HEK293 (cell line): Measurements from ENCODE around the gene BTBD2.

Experiments used
- AEBP2 ChIP-seq: fragments of 450-650 bp; formaldehyde crosslinking; IDR thresholded peaks from 2 replicates; pipeline ENCODE4 v1.5.1; 2016; ENCODE audit warnings: missing biosample characterization, missing genetic modification characterization, borderline replicate concordance
- CTCF ChIP-seq: fragments of 450-650 bp; formaldehyde crosslinking; IDR thresholded peaks from 2 replicates; pipeline ENCODE4 v1.5.1; 2016; ENCODE audit warnings: missing biosample characterization, missing genetic modification characterization
- YY1 ChIP-seq: fragments of 450-650 bp; formaldehyde crosslinking; IDR thresholded peaks from 2 replicates; pipeline ENCODE4 v1.5.1; 2018; ENCODE audit warnings: missing biosample characterization, missing genetic modification characterization
- ZBTB10 ChIP-seq: fragments of 450-650 bp; formaldehyde crosslinking; IDR thresholded peaks from 2 replicates; pipeline ENCODE4 v1.5.1; 2016; ENCODE audit warnings: missing biosample characterization, missing genetic modification characterization
- ZNF138 ChIP-seq: fragments of 450-650 bp; formaldehyde crosslinking; IDR thresholded peaks from 2 replicates; pipeline ENCODE4 v1.5.1; 2016; ENCODE audit warnings: missing biosample characterization, missing genetic modification characterization, borderline replicate concordance
- ZNF274 ChIP-seq, 2 experiments: fragments of 200-500 bp in 1 of 2; fragments of 450-650 bp in 1 of 2; sonication (Bioruptor generic) in 1 of 2; formaldehyde crosslinking in 1 of 2; IDR thresholded peaks; 2 replicates each; pipeline versions ENCODE4 v1.5.1 to v1.6.1; 2014 to 2016; ENCODE audit warnings: borderline replicate concordance in 1 of 2, inconsistent platforms in 1 of 2, low read length in 1 of 2, missing biosample characterization in 1 of 2, missing genetic modification characterization in 1 of 2
- ZNF335 ChIP-seq: fragments of 450-650 bp; formaldehyde crosslinking; conservative IDR thresholded peaks from 2 replicates; pipeline ENCODE4 v1.5.1; 2016; ENCODE audit warnings: missing biosample characterization, missing genetic modification characterization
- ZNF366 ChIP-seq: fragments of 450-650 bp; formaldehyde crosslinking; conservative IDR thresholded peaks from 2 replicates; pipeline ENCODE4 v1.5.1; 2016; ENCODE audit warnings: missing biosample characterization, missing genetic modification characterization
- ZNF404 ChIP-seq: fragments of 450-650 bp; formaldehyde crosslinking; IDR thresholded peaks from 2 replicates; pipeline ENCODE4 v1.5.1; 2017; ENCODE audit warnings: missing biosample characterization, missing genetic modification characterization
- ZNF423 ChIP-seq: fragments of 450-650 bp; formaldehyde crosslinking; IDR thresholded peaks from 2 replicates; pipeline ENCODE4 v1.5.1; 2016; ENCODE audit warnings: missing biosample characterization, missing genetic modification characterization
- ZNF473 ChIP-seq: fragments of 450-650 bp; formaldehyde crosslinking; IDR thresholded peaks from 2 replicates; pipeline ENCODE4 v1.5.1; 2017; ENCODE audit warnings: missing biosample characterization, missing genetic modification characterization
- ZNF529 ChIP-seq: fragments of 450-650 bp; formaldehyde crosslinking; IDR thresholded peaks from 2 replicates; pipeline ENCODE4 v1.5.1; 2017; ENCODE audit warnings: missing genetic modification characterization, missing biosample characterization; ENCODE audit not compliant: insufficient replicate concordance
- ZNF623 ChIP-seq: fragments of 450-650 bp; formaldehyde crosslinking; IDR thresholded peaks from 2 replicates; pipeline ENCODE4 v1.5.1; 2016; ENCODE audit warnings: missing biosample characterization, missing genetic modification characterization
- ZNF658 ChIP-seq: fragments of 450-650 bp; formaldehyde crosslinking; IDR thresholded peaks from 2 replicates; pipeline ENCODE4; 2016; ENCODE audit warnings: missing biosample characterization, missing genetic modification characterization

GRCh38 chr19:2054763-2055162 is 39.2 kb upstream of the BTBD2 start:
- TF ChIP-seq ZNF529 (no peak), ZNF335 (tag by site-specific recombination) (no peak), ZNF473 (tag by site-specific recombination) (no peak), AEBP2 (tag by site-specific recombination) (no peak), YY1 (no peak), ZNF138 (tag by site-specific recombination) (no peak), ZNF623 (tag by site-specific recombination) (no peak), CTCF (tag by site-specific recombination) (no peak), ZBTB10 (tag by site-specific recombination) (no peak), ZNF404 (tag by site-specific recombination) (no peak), ZNF366 (tag by site-specific recombination) (no peak), ZNF658 (tag by site-specific recombination) (no peak), ZNF423 (tag by site-specific recombination) (no peak), ZNF274 (IDR thresholded peaks at IDR 0.05; ENCODE audit: low read length) (no peak), ZNF274 (tag by site-specific recombination; IDR thresholded peaks at IDR 0.05; ENCODE audit: borderline replicate concordance) (no peak)
